ENCODE results near the gene MIGA2. TPM values are rescaled to one million over a fixed set of nuclear protein-coding genes. Genes with fewer than 3 reads are reported as not detected.
A peak's percentile ranks its signal among the peaks of the same experiment; 100 is the strongest.

Gene MIGA2
- total RNA-seq, 1 experiment from 2014 or later: 10.2 TPM

DNA sequence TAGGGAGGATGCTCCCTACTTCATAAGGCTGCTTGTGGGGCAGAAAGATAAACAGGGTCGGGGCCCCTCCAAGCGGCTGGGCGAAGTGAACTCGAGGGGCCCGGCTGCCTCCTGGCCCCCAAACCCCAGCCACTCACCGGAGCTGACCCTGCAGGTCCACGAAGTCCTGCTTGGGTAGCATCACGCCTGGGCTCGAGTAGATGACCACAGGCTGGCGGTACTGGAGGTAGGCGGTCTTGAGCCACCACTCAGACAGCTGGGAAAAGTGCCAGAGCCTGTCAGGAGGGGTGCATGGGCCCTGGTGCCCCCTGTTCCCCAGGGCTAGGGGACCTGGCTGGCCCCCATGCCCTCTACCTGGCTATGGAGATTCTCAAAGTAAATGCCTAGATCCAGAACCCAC is 67.6 kb downstream of the MIGA2 start:
- Histone ChIP-seq H3K4me2 (ENCODE audit: low read depth, low read length, poor library complexity, severe bottlenecking) (no peak overlapping the region), H3K36me3 (ENCODE audit: insufficient read depth, low read length) (no peaks in the 10 kb centered on the region), H3K9me3 (ENCODE audit: low read length) (no peaks in the 10 kb centered on the region), H3K27me3 (ENCODE audit: low read length) (no peaks in the 10 kb centered on the region), H3K79me2 (ENCODE audit: low read length) (no peaks in the 10 kb centered on the region), H4K20me1 (ENCODE audit: insufficient read depth, low read depth, low read length) (no peaks in the 10 kb centered on the region), H2AFZ (ENCODE audit: low read length) (no peak overlapping the region), H3K4me1 (ENCODE audit: low read length) (peaks cover 3% of the 10 kb centered on the region), H3K9ac (ENCODE audit: low read length) (no peak overlapping the region), H3K9me2 (replicated peaks; ENCODE audit: insufficient read depth, low read length) (no peaks in the 10 kb centered on the region), H3K27ac (ENCODE audit: low read length) (no peak overlapping the region), H3K4me3 (ENCODE audit: low read length) (no peak overlapping the region)
- DNase-seq: no peak

DNA sequence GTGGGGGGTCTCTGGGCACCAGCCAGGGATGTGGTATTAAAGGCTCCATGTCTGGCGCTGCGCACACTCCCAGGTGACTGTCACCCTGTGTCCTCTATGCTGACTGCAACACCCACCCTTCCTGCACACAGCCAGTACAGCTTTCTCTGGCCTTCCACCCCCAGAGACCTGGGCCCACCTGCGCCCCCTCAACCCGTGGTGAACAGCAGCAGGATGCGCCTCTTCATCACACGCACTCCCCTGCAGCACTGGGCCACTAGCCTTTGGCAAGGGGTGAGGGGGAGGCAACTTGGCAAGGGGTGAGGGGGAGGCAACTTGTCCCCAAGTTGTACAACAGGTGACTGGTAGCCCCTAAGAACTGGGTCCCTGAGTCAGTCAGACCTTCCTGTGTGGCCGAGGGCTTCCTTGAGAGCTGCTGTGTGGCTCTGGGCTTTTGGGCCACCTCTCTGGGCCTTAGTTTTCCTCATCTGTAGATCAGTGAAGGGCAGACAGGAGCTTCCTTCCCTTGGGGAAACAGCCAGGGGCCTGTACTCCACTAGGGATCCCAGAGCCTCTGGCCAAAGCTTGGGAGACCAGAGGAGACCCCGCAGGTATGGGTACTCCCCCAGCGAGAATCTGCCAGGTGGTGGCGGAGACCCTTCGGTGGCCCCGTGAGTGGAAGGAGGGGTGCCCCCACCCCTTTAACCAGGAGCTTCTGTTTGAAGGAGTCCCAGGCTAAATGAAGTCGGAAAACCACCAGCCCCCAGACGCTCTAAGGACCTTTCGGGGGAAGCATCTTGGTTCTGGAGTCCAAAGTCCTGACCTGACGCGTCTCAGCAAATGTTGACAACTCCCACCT is 69.7 kb downstream of the MIGA2 start:
- H3K9me3 ChIP-seq (ENCODE audit: low read length): no peaks in the 10 kb centered on the region
- H3K9ac ChIP-seq (ENCODE audit: low read length): no peak overlapping the region
- DNase-seq: no peak
- H3K27ac ChIP-seq (ENCODE audit: low read length): no peak overlapping the region
- H3K79me2 ChIP-seq (ENCODE audit: low read length): no peaks in the 10 kb centered on the region
- no peaks in the 10 kb centered on the region for H3K27me3 ChIP-seq (ENCODE audit: low read length)
- H3K4me3 ChIP-seq (ENCODE audit: low read length): no peak overlapping the region
- no peaks in the 10 kb centered on the region for H4K20me1 ChIP-seq (ENCODE audit: insufficient read depth, low read depth, low read length)
- H3K4me1 ChIP-seq (ENCODE audit: low read length): peaks cover 6% of the 10 kb centered on the region
- H3K4me2 ChIP-seq (ENCODE audit: low read depth, low read length, poor library complexity, severe bottlenecking): no peak overlapping the region
- H2AFZ ChIP-seq (ENCODE audit: low read length): no peak overlapping the region
- H3K36me3 ChIP-seq (ENCODE audit: insufficient read depth, low read length): no peaks in the 10 kb centered on the region
- no peaks in the 10 kb centered on the region for H3K9me2 ChIP-seq (replicated peaks; ENCODE audit: insufficient read depth, low read length)

DNA sequence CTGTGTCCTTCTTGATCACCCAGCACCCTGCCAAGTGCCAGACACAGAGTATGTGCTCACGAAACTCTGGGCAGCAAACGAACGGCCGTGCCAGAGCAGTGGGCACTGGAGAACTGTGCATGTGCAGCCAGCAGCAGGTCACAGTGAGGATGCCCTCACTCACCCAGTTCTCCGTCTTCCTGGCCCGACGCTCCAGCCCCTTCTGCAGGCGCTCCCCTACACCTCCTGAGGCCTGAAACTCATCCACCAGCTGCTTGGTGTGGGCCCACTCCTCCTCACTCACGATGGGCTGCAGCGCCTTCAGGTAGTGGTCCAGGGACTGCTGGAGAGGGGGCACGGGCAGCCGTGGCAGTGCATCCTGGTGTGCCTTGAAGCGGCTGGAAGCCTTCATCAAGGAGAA is 71.2 kb downstream of the MIGA2 start:
- Histone ChIP-seq H3K9me2 (replicated peaks; ENCODE audit: insufficient read depth, low read length) (no peaks in the 10 kb centered on the region), H3K9ac (ENCODE audit: low read length) (no peak overlapping the region), H3K36me3 (ENCODE audit: insufficient read depth, low read length) (no peaks in the 10 kb centered on the region), H3K27ac (ENCODE audit: low read length) (no peak overlapping the region), H3K79me2 (ENCODE audit: low read length) (peaks cover 13% of the 10 kb centered on the region), H3K9me3 (ENCODE audit: low read length) (no peaks in the 10 kb centered on the region), H3K4me3 (ENCODE audit: low read length) (no peak overlapping the region), H4K20me1 (ENCODE audit: insufficient read depth, low read depth, low read length) (no peaks in the 10 kb centered on the region), H2AFZ (ENCODE audit: low read length) (no peak overlapping the region), H3K4me2 (ENCODE audit: low read depth, low read length, poor library complexity, severe bottlenecking) (no peak overlapping the region), H3K4me1 (ENCODE audit: low read length) (peaks cover 11% of the 10 kb centered on the region), H3K27me3 (ENCODE audit: low read length) (no peaks in the 10 kb centered on the region)
- no peak for DNase-seq

DNA sequence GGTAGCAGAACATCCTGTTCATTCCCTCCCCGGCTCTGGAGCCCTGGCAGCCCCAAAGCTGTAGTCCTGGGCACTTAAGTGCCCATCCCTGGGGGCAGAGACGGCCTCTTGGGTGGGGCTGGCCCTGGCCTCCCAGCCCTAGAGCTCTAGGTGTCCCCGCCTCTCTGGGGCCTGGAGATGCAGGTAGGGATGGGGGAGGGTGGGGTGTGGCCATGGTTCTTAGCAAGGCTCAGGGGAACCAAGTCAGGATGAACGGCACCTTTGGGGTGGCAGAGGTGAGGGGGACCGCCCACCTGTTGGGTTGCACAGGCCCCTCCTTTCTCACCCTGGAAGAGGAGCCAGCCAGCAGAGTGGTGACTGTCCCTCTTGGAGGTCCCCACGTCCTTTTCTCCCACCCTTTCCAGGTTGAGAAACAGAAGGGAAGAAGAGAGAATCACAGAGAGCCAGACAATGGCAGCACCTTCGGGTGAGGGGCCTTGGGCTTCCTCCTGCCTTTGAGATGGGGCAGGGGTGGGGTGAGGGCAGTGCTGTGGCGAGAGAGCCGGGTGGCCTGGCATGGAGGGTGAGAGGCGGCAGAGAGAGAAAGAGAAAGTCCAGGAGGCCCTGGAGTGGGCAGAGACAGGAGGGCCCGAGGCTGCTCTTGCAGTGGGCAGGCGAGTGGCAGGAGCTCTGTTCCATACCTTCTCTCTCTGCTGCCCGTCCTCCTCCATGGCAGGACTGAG is 71.8 kb downstream of the MIGA2 start:
- H3K9ac ChIP-seq (ENCODE audit: low read length): no peak overlapping the region
- no peaks in the 10 kb centered on the region for H4K20me1 ChIP-seq (ENCODE audit: insufficient read depth, low read depth, low read length)

DNA sequence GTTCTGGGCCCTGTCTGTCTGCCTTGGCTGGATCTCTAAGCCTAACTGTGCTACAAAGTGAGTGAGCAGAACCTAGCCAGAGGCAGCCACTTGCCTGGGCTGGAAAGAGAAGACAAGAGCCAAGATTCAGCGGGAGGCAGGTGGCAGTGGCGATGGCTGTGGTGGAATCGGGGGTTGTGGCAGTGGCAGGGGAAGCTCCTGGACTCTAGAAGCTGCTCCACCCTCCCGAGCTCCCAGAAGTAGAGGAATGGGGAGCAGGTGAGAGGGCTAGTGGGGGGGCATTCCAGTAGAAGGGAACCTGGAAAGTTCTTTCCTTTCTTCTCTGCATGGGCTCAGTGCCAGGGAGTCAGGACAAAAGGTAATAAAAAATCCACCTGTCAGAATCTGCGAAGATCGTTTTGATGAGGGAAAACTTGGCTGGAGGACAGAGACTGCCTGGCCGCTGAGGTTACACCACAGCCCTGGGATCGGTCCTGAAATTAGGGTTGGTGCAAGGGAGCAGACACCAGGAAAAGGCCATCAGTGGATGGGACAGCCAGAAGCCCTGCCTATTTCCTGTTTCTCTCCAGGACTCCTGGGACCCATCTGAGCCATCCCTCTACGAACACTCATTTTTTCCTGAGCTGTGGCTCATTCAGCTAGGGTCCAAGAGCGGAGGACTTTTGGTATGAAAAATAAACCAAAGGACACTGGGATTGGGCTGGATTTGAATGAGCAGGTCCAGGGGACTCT is 72.5 kb downstream of the MIGA2 start:
- H3K4me2 ChIP-seq (ENCODE audit: low read depth, low read length, poor library complexity, severe bottlenecking): no peak overlapping the region
- H3K4me1 ChIP-seq (ENCODE audit: low read length): peaks cover 18% of the 10 kb centered on the region
- H3K9ac ChIP-seq (ENCODE audit: low read length): no peak overlapping the region

More for the DNA sequence above, 71.8 kb downstream of the MIGA2 start:
- H3K9me2 ChIP-seq (replicated peaks; ENCODE audit: insufficient read depth, low read length): no peaks in the 10 kb centered on the region
- no peak overlapping the region for H2AFZ ChIP-seq (ENCODE audit: low read length)
- H3K4me3 ChIP-seq (ENCODE audit: low read length): no peak overlapping the region
- H3K36me3 ChIP-seq (ENCODE audit: insufficient read depth, low read length): no peaks in the 10 kb centered on the region
- DNase-seq: no peak
- peaks cover 19% of the 10 kb centered on the region for H3K79me2 ChIP-seq (ENCODE audit: low read length)
- H3K4me2 ChIP-seq (ENCODE audit: low read depth, low read length, poor library complexity, severe bottlenecking): no peak overlapping the region
- H3K27ac ChIP-seq (ENCODE audit: low read length): no peak overlapping the region
- H3K9me3 ChIP-seq (ENCODE audit: low read length): no peaks in the 10 kb centered on the region
- peaks cover 11% of the 10 kb centered on the region for H3K4me1 ChIP-seq (ENCODE audit: low read length)
- no peaks in the 10 kb centered on the region for H3K27me3 ChIP-seq (ENCODE audit: low read length)

DNA sequence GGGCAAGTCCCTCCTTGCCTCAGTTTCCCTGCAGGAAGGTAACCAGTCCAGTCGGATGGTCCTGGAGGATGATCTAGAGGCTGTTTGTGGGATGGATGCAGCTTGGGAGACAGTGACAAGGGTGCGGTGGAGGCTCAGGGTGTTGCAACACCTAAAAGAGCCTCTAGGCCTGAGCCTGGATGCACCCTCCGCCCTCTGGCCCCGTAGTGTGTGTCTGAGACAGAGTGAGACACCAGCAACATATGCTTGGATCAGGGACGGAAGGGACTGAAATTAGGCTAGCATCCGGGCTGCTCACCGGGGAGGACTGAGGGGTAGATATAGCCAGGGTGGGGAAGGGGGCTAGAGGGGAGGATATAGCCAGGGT is 73.1 kb downstream of the MIGA2 start:
- Histone ChIP-seq H4K20me1 (ENCODE audit: insufficient read depth, low read depth, low read length) (no peaks in the 10 kb centered on the region), H3K79me2 (ENCODE audit: low read length) (peaks cover 32% of the 10 kb centered on the region), H3K9me2 (replicated peaks; ENCODE audit: insufficient read depth, low read length) (no peaks in the 10 kb centered on the region), H3K4me3 (ENCODE audit: low read length) (no peak overlapping the region), H3K27me3 (ENCODE audit: low read length) (no peaks in the 10 kb centered on the region), H3K36me3 (ENCODE audit: insufficient read depth, low read length) (no peaks in the 10 kb centered on the region), H3K4me2 (ENCODE audit: low read depth, low read length, poor library complexity, severe bottlenecking) (no peak overlapping the region), H3K27ac (ENCODE audit: low read length) (no peak overlapping the region), H3K9me3 (ENCODE audit: low read length) (no peaks in the 10 kb centered on the region), H3K4me1 (ENCODE audit: low read length) (peaks cover 23% of the 10 kb centered on the region), H2AFZ (ENCODE audit: low read length) (no peak overlapping the region), H3K9ac (ENCODE audit: low read length) (no peak overlapping the region)
- peak; percentile 52 for DNase-seq

More for the DNA sequence above, 72.5 kb downstream of the MIGA2 start:
- Histone ChIP-seq H2AFZ (ENCODE audit: low read length) (no peak overlapping the region), H3K27ac (ENCODE audit: low read length) (no peak overlapping the region), H3K9me3 (ENCODE audit: low read length) (no peaks in the 10 kb centered on the region), H4K20me1 (ENCODE audit: insufficient read depth, low read depth, low read length) (no peaks in the 10 kb centered on the region), H3K36me3 (ENCODE audit: insufficient read depth, low read length) (no peaks in the 10 kb centered on the region), H3K4me3 (ENCODE audit: low read length) (no peak overlapping the region), H3K27me3 (ENCODE audit: low read length) (no peaks in the 10 kb centered on the region), H3K9me2 (replicated peaks; ENCODE audit: insufficient read depth, low read length) (no peaks in the 10 kb centered on the region), H3K79me2 (ENCODE audit: low read length) (peaks cover 27% of the 10 kb centered on the region)
- no peak for DNase-seq

DNA sequence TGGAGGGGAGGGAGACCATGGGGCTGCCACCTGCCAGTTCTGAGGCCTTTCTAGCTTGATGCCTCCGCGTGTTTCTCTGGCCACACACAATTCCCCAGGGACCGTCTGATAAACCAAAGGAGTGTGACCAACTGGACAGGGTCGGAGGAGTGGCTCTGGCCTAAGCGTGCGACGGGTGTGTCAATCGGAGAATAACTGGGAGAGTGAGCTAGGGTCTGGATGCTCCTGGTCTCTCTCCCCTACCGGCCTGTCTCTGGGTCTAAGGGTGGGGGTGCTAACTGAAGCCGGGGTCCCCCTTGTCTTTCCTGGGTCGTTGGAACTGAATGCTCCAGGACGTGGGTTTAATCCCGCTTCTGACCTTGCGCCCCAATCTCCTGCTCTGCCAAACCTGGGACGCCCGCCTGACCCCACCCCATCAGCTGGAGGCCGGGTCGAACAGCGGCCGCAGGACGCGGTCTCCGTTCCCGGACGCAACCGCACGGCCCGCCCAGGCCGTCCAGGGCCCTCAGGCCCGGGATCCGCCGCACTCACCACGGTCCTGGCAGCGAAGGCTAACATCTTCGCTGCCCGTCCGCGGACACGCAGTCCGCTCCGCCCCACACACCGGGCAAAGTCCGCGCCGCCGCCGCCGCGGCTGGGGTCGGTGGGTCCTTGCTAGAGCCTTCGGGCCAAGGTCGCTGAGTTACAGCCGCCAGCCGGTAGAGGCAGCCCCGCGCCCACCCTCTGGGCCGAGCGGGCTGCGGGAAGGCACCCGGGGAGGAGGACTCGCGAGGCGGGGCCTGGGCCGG is 73.7 kb downstream of the MIGA2 start:
- Histone ChIP-seq H2AFZ (ENCODE audit: low read length) (no peak overlapping the region), H3K4me1 (ENCODE audit: low read length) (peaks cover 29% of the 10 kb centered on the region), H3K9me3 (ENCODE audit: low read length) (no peaks in the 10 kb centered on the region), H3K9ac (ENCODE audit: low read length) (no peak overlapping the region), H3K9me2 (replicated peaks; ENCODE audit: insufficient read depth, low read length) (no peaks in the 10 kb centered on the region), H3K79me2 (ENCODE audit: low read length) (peaks cover 38% of the 10 kb centered on the region), H3K27ac (ENCODE audit: low read length) (no peak overlapping the region), H3K4me2 (ENCODE audit: low read depth, low read length, poor library complexity, severe bottlenecking) (no peak overlapping the region), H3K4me3 (ENCODE audit: low read length) (no peak overlapping the region), H4K20me1 (ENCODE audit: insufficient read depth, low read depth, low read length) (no peaks in the 10 kb centered on the region), H3K36me3 (ENCODE audit: insufficient read depth, low read length) (no peaks in the 10 kb centered on the region), H3K27me3 (ENCODE audit: low read length) (no peaks in the 10 kb centered on the region)
- DNase-seq: no peak

Measured in Karpas-422 (cell line).